T-helper 2 cell (primary cell): ENCODE measurements around the gene RGS1.

Source experiments
- DNase-seq, 5 experiments: peaks; one replicate each; pipeline versions ENCODE4 v3.0.0 to v3.0.0-alpha.2; 2012 to 2022

The RGS1 gene

GRCh38 chr1:192626366-192627179, 51.0 kb downstream of the RGS1 start:
- no peak for DNase-seq

GRCh38 chr1:192627901-192628300, 52.3 kb downstream of the RGS1 start:
- DNase-seq, result no peak

GRCh38 chr1:192628396-192629057, 53.0 kb downstream of the RGS1 start:
- DNase-seq, result no peak

DNA sequence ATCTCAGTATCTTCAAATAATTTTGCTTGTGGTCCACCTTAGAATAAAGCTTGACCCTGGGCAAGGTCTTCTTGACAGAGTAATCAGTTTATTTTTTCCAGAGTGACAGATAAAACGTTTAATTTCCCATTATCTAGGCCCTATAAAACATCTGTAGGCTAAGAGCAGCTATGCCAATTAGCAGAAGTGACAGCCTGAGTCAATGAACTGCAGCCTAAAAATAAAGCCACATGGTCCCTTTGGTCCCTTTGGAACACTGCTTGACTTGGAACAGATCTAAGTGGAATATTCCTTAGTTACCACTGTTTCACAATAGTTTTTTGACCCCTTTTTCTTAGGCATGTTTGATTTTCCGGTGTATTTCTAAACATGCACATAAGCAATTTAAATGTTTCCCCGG, 54.0 kb downstream of the RGS1 start:
- no peak for DNase-seq
